GM23338 (cell line): ENCODE measurements around the gene C22orf39. TPM values are rescaled to one million over a fixed set of nuclear protein-coding genes. Genes with fewer than 3 reads are reported as not detected.

Experiments used
- ATAC-seq: fragments of 200-7000 bp; cut with Tn5 transposase; 3 replicates; pipeline ENCODE4 v1.9.1; 2020
- DNase-seq: peaks from one replicate; pipeline ENCODE4 v3.0.0-alpha.2; 2015; ENCODE audit warnings: low spot score
- H2AFZ ChIP-seq: fragments of 200-600 bp; sonication (generic); 2 replicates; pipeline ENCODE4 v1.8.0; 2016; ENCODE audit warnings: antibody characterized with exemption, mild to moderate bottlenecking, moderate library complexity
- H3F3A ChIP-seq: fragments of 200-600 bp; sonication (generic); replicated peaks from 2 replicates; pipeline ENCODE4 v1.8.0; 2017; ENCODE audit warnings: antibody characterized with exemption, mixed run types, low read depth
- H3K27ac ChIP-seq: fragments of 200-600 bp; sonication (generic); 2 replicates; pipeline ENCODE4 v1.6.1; 2016; ENCODE audit warnings: low read depth
- H3K27me3 ChIP-seq: fragments of 200-600 bp; sonication (generic); 2 replicates; pipeline ENCODE4 v1.8.0; 2016; ENCODE audit warnings: mild to moderate bottlenecking, mixed run types, moderate library complexity; ENCODE audit not compliant: insufficient read depth
- H3K36me3 ChIP-seq: fragments of 200-600 bp; sonication (generic); 2 replicates; pipeline ENCODE4 v1.8.0; 2016; ENCODE audit warnings: mild to moderate bottlenecking; ENCODE audit not compliant: insufficient read depth
- H3K4me1 ChIP-seq: fragments of 200-600 bp; sonication (generic); 2 replicates; pipeline ENCODE4 v1.8.0; 2016; ENCODE audit warnings: mild to moderate bottlenecking, moderate library complexity; ENCODE audit not compliant: insufficient read depth
- H3K4me2 ChIP-seq: fragments of 200-600 bp; sonication (generic); 2 replicates; pipeline ENCODE4 v1.7.1; 2017; ENCODE audit warnings: mixed run types
- H3K4me3 ChIP-seq: fragments of 200-600 bp; sonication (generic); 2 replicates; pipeline ENCODE4 v1.6.1; 2016; ENCODE audit warnings: mixed run types
- H3K79me2 ChIP-seq: fragments of 200-600 bp; sonication (generic); replicated peaks from 2 replicates; pipeline ENCODE4 v1.8.0; 2017; ENCODE audit warnings: mild to moderate bottlenecking; ENCODE audit not compliant: insufficient read depth
- H3K9me2 ChIP-seq: fragments of 200-600 bp; sonication (generic); 2 replicates; pipeline ENCODE4 v1.8.0; 2017; ENCODE audit not compliant: insufficient read depth
- H4K20me1 ChIP-seq: fragments of 200-600 bp; sonication (generic); replicated peaks from 2 replicates; pipeline ENCODE4 v1.8.0; 2017; ENCODE audit warnings: mild to moderate bottlenecking; ENCODE audit not compliant: insufficient read depth
- H3K27ac Mint-ChIP-seq: 2 replicates; pipeline ENCODE4 v1.8.0; 2020; ENCODE audit warnings: inconsistent platforms, mild to moderate bottlenecking, moderate library complexity, mixed read lengths
- H3K27me3 Mint-ChIP-seq: 3 replicates; pipeline ENCODE4 v1.8.0; 2022; ENCODE audit warnings: low read depth, mild to moderate bottlenecking, moderate library complexity, mixed read lengths, inconsistent platforms; ENCODE audit not compliant: insufficient read depth, poor library complexity
- H3K36me3 Mint-ChIP-seq: 3 replicates; pipeline ENCODE4 v1.8.0; 2021; ENCODE audit warnings: low read depth, mild to moderate bottlenecking, inconsistent platforms, moderate library complexity, mixed read lengths
- H3K4me1 Mint-ChIP-seq: 3 replicates; pipeline ENCODE4 v1.8.0; 2020; ENCODE audit warnings: mild to moderate bottlenecking, inconsistent platforms, mixed read lengths
- H3K4me3 Mint-ChIP-seq: 3 replicates; pipeline ENCODE4 v1.8.0; 2021; ENCODE audit warnings: moderate library complexity, mild to moderate bottlenecking, inconsistent platforms, mixed read lengths
- H3K9me3 Mint-ChIP-seq: 3 replicates; pipeline ENCODE4 v1.8.0; 2020; ENCODE audit warnings: moderate library complexity, mild to moderate bottlenecking, inconsistent platforms, mixed read lengths
- CREB1 ChIP-seq: fragments of 250-450 bp; sonication (Bioruptor Pico); IDR thresholded peaks from 2 replicates; pipeline ENCODE4 v1.5.0; 2020; ENCODE audit warnings: low read depth, mild to moderate bottlenecking, moderate library complexity
- EZH2phosphoT487 ChIP-seq: fragments of 200-600 bp; sonication (generic); IDR thresholded peaks from one replicate; pipeline ENCODE4 v1.8.1; 2018; ENCODE audit warnings: antibody characterized with exemption; ENCODE audit not compliant: unreplicated experiment
- JUNB ChIP-seq: IDR thresholded peaks from one replicate; pipeline ENCODE4 v1.6.1; 2016; ENCODE audit warnings: antibody characterized with exemption; ENCODE audit not compliant: unreplicated experiment
- NANOG ChIP-seq: IDR thresholded peaks from 2 replicates; pipeline ENCODE4 v1.6.1; 2016; ENCODE audit warnings: antibody characterized with exemption, borderline replicate concordance
- STAT1 ChIP-seq: IDR thresholded peaks from one replicate; pipeline ENCODE4 v1.6.1; 2016; ENCODE audit warnings: antibody characterized with exemption; ENCODE audit not compliant: unreplicated experiment
- ZNF331 ChIP-seq: fragments of 250-450 bp; sonication (Bioruptor Pico); IDR thresholded peaks from 2 replicates; pipeline ENCODE4 v1.5.0; 2020; ENCODE audit warnings: low read depth, mild to moderate bottlenecking, moderate library complexity
- polyA plus RNA-seq: library from polyadenylated mRNA; unstranded; fragments of >200 nt; fragmentation: Nextera tagmentation; extraction: Ambion mirVana; gene quantifications from 2 replicates; pipeline ENCODE4 v1.2.1, GENCODE V29; 2016
- total RNA-seq: library from RNA; depleted of rRNA; stranded (reverse); fragments of >200 nt; shearing (Covaris generic); gene quantifications from 2 replicates; pipeline ENCODE4 v1.2.3, GENCODE V29; 2014
- TF ChIP-seq, protein P1 (sequence below): IDR thresholded peaks from one replicate; pipeline ENCODE4 v1.6.1; 2018; ENCODE audit warnings: antibody characterized with exemption; ENCODE audit not compliant: unreplicated experiment
- TF ChIP-seq, protein P2 (sequence below), 2 experiments: fragments of 200-600 bp in 1 of 2; sonication (generic) in 1 of 2; conservative IDR thresholded peaks; 2 replicates each; pipeline versions ENCODE4 v1.5.1 to v1.6.1; 2016 to 2017; ENCODE audit warnings: antibody characterized with exemption in 2 of 2, low read depth in 2 of 2, mild to moderate bottlenecking in 2 of 2, moderate library complexity in 1 of 2
- TF ChIP-seq, protein P3 (sequence below): fragments of 250-450 bp; sonication (Bioruptor Pico); IDR thresholded peaks from 2 replicates; pipeline ENCODE4 v1.5.0; 2020; ENCODE audit warnings: mild to moderate bottlenecking, moderate library complexity

C22orf39 gene
- total and polyA plus RNA-seq, 2 experiments from 2014 or later, result 37.4 to 40.2 TPM

DNA sequence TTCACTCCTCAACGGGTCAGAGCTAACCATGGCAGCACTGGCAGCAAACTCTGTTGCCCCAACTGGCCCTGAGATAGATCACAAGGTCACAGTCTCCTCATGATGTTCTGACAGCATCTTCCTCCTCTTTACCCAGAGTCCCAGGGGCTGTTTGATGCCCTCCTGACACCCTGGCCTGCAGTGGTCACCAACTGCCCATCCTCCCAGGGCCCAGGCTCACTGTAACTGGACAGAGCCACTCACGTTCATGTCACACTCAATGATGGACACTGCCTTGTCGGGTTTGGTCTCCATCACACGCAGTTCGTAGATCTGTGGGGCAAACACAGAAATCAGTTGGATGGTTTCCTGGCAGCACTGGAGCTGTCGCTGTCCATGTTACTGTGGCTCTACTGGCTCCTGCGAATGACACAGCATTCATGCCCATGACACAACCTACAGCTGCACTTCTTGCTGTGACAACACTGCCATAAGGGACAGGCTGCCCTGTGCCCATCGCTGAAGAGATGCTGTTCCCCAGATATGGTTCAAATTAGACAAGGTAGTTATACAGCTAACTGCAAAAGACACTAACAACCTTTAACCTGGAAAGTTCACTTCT is 10.4 kb upstream of the C22orf39 start (continued):
- TF ChIP-seq ZNF331 (CRISPR knock-in tag) (no peak), STAT1 (no peak), JUNB (no peak)
- TF ChIP-seq, protein P1, sequence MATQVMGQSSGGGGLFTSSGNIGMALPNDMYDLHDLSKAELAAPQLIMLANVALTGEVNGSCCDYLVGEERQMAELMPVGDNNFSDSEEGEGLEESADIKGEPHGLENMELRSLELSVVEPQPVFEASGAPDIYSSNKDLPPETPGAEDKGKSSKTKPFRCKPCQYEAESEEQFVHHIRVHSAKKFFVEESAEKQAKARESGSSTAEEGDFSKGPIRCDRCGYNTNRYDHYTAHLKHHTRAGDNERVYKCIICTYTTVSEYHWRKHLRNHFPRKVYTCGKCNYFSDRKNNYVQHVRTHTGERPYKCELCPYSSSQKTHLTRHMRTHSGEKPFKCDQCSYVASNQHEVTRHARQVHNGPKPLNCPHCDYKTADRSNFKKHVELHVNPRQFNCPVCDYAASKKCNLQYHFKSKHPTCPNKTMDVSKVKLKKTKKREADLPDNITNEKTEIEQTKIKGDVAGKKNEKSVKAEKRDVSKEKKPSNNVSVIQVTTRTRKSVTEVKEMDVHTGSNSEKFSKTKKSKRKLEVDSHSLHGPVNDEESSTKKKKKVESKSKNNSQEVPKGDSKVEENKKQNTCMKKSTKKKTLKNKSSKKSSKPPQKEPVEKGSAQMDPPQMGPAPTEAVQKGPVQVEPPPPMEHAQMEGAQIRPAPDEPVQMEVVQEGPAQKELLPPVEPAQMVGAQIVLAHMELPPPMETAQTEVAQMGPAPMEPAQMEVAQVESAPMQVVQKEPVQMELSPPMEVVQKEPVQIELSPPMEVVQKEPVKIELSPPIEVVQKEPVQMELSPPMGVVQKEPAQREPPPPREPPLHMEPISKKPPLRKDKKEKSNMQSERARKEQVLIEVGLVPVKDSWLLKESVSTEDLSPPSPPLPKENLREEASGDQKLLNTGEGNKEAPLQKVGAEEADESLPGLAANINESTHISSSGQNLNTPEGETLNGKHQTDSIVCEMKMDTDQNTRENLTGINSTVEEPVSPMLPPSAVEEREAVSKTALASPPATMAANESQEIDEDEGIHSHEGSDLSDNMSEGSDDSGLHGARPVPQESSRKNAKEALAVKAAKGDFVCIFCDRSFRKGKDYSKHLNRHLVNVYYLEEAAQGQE, result no peak
- TF ChIP-seq, protein P2, sequence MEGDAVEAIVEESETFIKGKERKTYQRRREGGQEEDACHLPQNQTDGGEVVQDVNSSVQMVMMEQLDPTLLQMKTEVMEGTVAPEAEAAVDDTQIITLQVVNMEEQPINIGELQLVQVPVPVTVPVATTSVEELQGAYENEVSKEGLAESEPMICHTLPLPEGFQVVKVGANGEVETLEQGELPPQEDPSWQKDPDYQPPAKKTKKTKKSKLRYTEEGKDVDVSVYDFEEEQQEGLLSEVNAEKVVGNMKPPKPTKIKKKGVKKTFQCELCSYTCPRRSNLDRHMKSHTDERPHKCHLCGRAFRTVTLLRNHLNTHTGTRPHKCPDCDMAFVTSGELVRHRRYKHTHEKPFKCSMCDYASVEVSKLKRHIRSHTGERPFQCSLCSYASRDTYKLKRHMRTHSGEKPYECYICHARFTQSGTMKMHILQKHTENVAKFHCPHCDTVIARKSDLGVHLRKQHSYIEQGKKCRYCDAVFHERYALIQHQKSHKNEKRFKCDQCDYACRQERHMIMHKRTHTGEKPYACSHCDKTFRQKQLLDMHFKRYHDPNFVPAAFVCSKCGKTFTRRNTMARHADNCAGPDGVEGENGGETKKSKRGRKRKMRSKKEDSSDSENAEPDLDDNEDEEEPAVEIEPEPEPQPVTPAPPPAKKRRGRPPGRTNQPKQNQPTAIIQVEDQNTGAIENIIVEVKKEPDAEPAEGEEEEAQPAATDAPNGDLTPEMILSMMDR (conservative IDR thresholded peaks at IDR 0.05; ENCODE audit: low read depth in 2 of 2), result no peak

DNA sequence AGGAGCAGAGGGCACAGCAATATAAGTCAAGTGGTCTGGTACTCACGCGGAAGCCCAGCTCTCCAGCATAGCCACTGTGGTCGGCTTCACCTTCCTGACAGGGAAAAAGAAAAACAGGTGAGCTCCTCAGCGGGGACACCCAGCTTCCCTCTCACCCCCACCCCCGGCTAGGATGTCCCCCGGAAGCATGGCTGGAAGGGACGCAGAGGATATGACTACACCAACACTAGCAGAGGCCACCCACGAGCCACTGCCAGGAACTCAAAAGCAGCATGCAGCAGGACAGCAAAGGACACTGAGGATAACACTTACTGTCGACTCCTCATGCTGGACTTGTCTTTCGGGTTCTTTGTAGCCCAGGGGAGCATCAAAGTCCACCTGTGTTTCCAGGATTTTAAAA is 9.0 kb upstream of the C22orf39 start:
- Histone ChIP-seq H3K79me2 (no peaks in the 10 kb centered on the region; the same call in 1 of the 2 replicates), H3K27ac (no peak overlapping the region), H3K36me3 (peaks cover 41% of the 10 kb centered on the region), H2AFZ (no peak overlapping the region), H3K4me3 (no peak overlapping the region), H3K4me2 (no peak overlapping the region), H3K27me3 (no peaks in the 10 kb centered on the region), H4K20me1 (peaks cover 3% of the 10 kb centered on the region), H3K9me2 (no peaks in the 10 kb centered on the region), H3K4me1 (no peaks in the 10 kb centered on the region), H3F3A (no peaks in the 10 kb centered on the region)
- DNase-seq (no peak), ATAC-seq (no peak)
- H3K9me3 Mint-ChIP-seq, result no peaks in the 10 kb centered on the region
- no peak overlapping the region for H3K27ac Mint-ChIP-seq
- no peak overlapping the region for H3K4me3 Mint-ChIP-seq
- peaks cover 2% of the 10 kb centered on the region for H3K27me3 Mint-ChIP-seq
- H3K36me3 Mint-ChIP-seq, result peaks cover 73% of the 10 kb centered on the region
- H3K4me1 Mint-ChIP-seq, result peaks cover 7% of the 10 kb centered on the region
- TF ChIP-seq, protein P3, sequence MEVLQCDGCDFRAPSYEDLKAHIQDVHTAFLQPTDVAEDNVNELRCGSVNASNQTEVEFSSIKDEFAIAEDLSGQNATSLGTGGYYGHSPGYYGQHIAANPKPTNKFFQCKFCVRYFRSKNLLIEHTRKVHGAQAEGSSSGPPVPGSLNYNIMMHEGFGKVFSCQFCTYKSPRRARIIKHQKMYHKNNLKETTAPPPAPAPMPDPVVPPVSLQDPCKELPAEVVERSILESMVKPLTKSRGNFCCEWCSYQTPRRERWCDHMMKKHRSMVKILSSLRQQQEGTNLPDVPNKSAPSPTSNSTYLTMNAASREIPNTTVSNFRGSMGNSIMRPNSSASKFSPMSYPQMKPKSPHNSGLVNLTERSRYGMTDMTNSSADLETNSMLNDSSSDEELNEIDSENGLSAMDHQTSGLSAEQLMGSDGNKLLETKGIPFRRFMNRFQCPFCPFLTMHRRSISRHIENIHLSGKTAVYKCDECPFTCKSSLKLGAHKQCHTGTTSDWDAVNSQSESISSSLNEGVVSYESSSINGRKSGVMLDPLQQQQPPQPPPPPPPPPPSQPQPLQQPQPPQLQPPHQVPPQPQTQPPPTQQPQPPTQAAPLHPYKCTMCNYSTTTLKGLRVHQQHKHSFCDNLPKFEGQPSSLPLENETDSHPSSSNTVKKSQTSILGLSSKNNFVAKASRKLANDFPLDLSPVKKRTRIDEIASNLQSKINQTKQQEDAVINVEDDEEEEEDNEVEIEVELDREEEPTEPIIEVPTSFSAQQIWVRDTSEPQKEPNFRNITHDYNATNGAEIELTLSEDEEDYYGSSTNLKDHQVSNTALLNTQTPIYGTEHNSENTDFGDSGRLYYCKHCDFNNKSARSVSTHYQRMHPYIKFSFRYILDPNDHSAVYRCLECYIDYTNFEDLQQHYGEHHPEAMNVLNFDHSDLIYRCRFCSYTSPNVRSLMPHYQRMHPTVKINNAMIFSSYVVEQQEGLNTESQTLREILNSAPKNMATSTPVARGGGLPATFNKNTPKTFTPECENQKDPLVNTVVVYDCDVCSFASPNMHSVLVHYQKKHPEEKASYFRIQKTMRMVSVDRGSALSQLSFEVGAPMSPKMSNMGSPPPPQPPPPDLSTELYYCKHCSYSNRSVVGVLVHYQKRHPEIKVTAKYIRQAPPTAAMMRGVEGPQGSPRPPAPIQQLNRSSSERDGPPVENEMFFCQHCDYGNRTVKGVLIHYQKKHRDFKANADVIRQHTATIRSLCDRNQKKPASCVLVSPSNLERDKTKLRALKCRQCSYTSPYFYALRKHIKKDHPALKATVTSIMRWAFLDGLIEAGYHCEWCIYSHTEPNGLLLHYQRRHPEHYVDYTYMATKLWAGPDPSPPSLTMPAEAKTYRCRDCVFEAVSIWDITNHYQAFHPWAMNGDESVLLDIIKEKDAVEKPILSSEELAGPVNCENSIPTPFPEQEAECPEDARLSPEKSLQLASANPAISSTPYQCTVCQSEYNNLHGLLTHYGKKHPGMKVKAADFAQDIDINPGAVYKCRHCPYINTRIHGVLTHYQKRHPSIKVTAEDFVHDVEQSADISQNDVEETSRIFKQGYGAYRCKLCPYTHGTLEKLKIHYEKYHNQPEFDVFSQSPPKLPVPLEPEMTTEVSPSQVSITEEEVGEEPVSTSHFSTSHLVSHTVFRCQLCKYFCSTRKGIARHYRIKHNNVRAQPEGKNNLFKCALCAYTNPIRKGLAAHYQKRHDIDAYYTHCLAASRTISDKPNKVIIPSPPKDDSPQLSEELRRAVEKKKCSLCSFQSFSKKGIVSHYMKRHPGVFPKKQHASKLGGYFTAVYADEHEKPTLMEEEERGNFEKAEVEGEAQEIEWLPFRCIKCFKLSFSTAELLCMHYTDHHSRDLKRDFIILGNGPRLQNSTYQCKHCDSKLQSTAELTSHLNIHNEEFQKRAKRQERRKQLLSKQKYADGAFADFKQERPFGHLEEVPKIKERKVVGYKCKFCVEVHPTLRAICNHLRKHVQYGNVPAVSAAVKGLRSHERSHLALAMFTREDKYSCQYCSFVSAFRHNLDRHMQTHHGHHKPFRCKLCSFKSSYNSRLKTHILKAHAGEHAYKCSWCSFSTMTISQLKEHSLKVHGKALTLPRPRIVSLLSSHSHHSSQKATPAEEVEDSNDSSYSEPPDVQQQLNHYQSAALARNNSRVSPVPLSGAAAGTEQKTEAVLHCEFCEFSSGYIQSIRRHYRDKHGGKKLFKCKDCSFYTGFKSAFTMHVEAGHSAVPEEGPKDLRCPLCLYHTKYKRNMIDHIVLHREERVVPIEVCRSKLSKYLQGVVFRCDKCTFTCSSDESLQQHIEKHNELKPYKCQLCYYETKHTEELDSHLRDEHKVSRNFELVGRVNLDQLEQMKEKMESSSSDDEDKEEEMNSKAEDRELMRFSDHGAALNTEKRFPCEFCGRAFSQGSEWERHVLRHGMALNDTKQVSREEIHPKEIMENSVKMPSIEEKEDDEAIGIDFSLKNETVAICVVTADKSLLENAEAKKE (CRISPR knock-in tag), result no peak
- TF ChIP-seq, protein P2 (conservative IDR thresholded peaks at IDR 0.05; ENCODE audit: low read depth in 2 of 2), result no peak
- TF ChIP-seq STAT1 (no peak), EZH2phosphoT487 (no peak), NANOG (no peak), JUNB (no peak), CREB1 (no peak)
